Measurements from ENCODE around the gene ZC3H15.

Gene ZC3H15

GRCh38 chr2:186544255-186544675, 58.2 kb downstream of the ZC3H15 start:
- no peak for DNase-seq

GRCh38 chr2:186546846-186547245, 60.8 kb downstream of the ZC3H15 start:
- DNase-seq: no peak

GRCh38 chr2:186551323-186552050, 65.4 kb downstream of the ZC3H15 start:
- DNase-seq: no peak

- no peak for DNase-seq
Measured at GRCh38 chr2:186554429-186554828, 68.4 kb downstream of the ZC3H15 start.

GRCh38 chr2:186554850-186555671, 69.0 kb downstream of the ZC3H15 start:
- no peak for DNase-seq

GRCh38 chr2:186558512-186559276, 72.6 kb downstream of the ZC3H15 start:
- no peak for DNase-seq
